Mesenchymal stem cell (in vitro differentiated cells and primary cell): Measurements from ENCODE around the gene L3MBTL1.

Source experiments
- DNase-seq: peaks from one replicate; pipeline ENCODE4 v3.0.0-alpha.2; 2013
- H2AFZ ChIP-seq: one replicate; pipeline ENCODE4 v1.6.1; 2013; ENCODE audit warnings: low read depth, mild to moderate bottlenecking, control low read depth, inconsistent platforms, low read length, moderate library complexity
- H2AK5ac ChIP-seq: 2 replicates; pipeline ENCODE4 v1.6.1; 2013; ENCODE audit warnings: low read length, moderate library complexity, mild to moderate bottlenecking, inconsistent platforms; ENCODE audit not compliant: severe bottlenecking
- H2BK120ac ChIP-seq: one replicate; pipeline ENCODE4 v1.6.1; 2013; ENCODE audit warnings: low read depth, mild to moderate bottlenecking, inconsistent platforms, low read length, moderate library complexity
- H2BK12ac ChIP-seq, 2 experiments: one replicate each; pipeline ENCODE4 v1.6.1; 2013; ENCODE audit warnings: inconsistent platforms in 2 of 2, low read length in 2 of 2, mild to moderate bottlenecking in 2 of 2, moderate library complexity in 2 of 2, control low read depth in 1 of 2
- H2BK15ac ChIP-seq: one replicate; pipeline ENCODE4 v1.6.1; 2013; ENCODE audit warnings: mild to moderate bottlenecking, low read depth, inconsistent platforms; ENCODE audit not compliant: poor library complexity, severe bottlenecking
- H2BK5ac ChIP-seq: 2 replicates; pipeline ENCODE4 v1.6.1; 2013; ENCODE audit warnings: low read depth, mild to moderate bottlenecking, low read length, control low read depth, inconsistent platforms; ENCODE audit not compliant: poor library complexity, severe bottlenecking
- H3K14ac ChIP-seq, 2 experiments: one replicate each; pipeline ENCODE4 v1.6.1; 2013; ENCODE audit warnings: inconsistent platforms in 2 of 2, low read length in 2 of 2, control low read depth in 1 of 2, mild to moderate bottlenecking in 1 of 2, moderate library complexity in 1 of 2
- H3K18ac ChIP-seq, 2 experiments: one replicate each; pipeline ENCODE4 v1.6.1; 2013; ENCODE audit warnings: inconsistent platforms in 2 of 2, low read length in 2 of 2, control low read depth in 1 of 2, low read depth in 1 of 2, mild to moderate bottlenecking in 1 of 2
- H3K23ac ChIP-seq, 2 experiments: one replicate each; pipeline ENCODE4 v1.6.1; 2013; ENCODE audit warnings: inconsistent platforms in 2 of 2, low read length in 2 of 2, mild to moderate bottlenecking in 2 of 2, moderate library complexity in 2 of 2, control low read depth in 1 of 2
- H3K27ac ChIP-seq: 2 replicates; pipeline ENCODE4 v1.5.1; 2013; ENCODE audit warnings: mild to moderate bottlenecking, moderate library complexity, low read length, control low read depth, inconsistent platforms; ENCODE audit not compliant: poor library complexity, severe bottlenecking
- H3K27me3 ChIP-seq, 2 experiments: 2 replicates each; pipeline versions ENCODE4 v1.6.1 to v1.7.0; 2013; ENCODE audit warnings: low read length in 2 of 2, mild to moderate bottlenecking in 2 of 2, moderate library complexity in 2 of 2, control low read depth in 1 of 2, inconsistent platforms in 1 of 2; ENCODE audit not compliant: control insufficient read depth in 1 of 2, insufficient read depth in 1 of 2
- H3K36me3 ChIP-seq, 2 experiments: 2 replicates each; pipeline versions ENCODE4 v1.6.1 to v1.7.0; 2013; ENCODE audit warnings: low read length in 2 of 2, control low read depth in 1 of 2, inconsistent platforms in 1 of 2, low read depth in 1 of 2, mild to moderate bottlenecking in 1 of 2; ENCODE audit not compliant: insufficient read depth in 2 of 2, control insufficient read depth in 1 of 2
- H3K4ac ChIP-seq, 2 experiments: one replicate each; pipeline ENCODE4 v1.6.1; 2013; ENCODE audit warnings: inconsistent platforms in 2 of 2, low read length in 2 of 2, mild to moderate bottlenecking in 2 of 2, moderate library complexity in 2 of 2, control low read depth in 1 of 2, low read depth in 1 of 2
- H3K4me1 ChIP-seq: 2 replicates; pipeline ENCODE4 v1.6.1; 2013; ENCODE audit warnings: low read depth, low read length, control low read depth; ENCODE audit not compliant: control insufficient read depth, insufficient read depth
- H3K4me2 ChIP-seq: 2 replicates; pipeline ENCODE4 v1.6.1; 2013; ENCODE audit warnings: low read length, mild to moderate bottlenecking, inconsistent platforms; ENCODE audit not compliant: poor library complexity, severe bottlenecking
- H3K4me3 ChIP-seq, 2 experiments: 2 replicates each; pipeline versions ENCODE4 v1.5.1 to v1.7.0; 2013; ENCODE audit warnings: low read length in 2 of 2, mild to moderate bottlenecking in 2 of 2, control low read depth in 1 of 2, low read depth in 1 of 2; ENCODE audit not compliant: insufficient read depth in 1 of 2
- H3K79me1 ChIP-seq: replicated peaks from 2 replicates; pipeline ENCODE4 v1.6.1; 2013; ENCODE audit warnings: mild to moderate bottlenecking, control low read depth, low read length, inconsistent platforms; ENCODE audit not compliant: poor library complexity, severe bottlenecking
- H3K9ac ChIP-seq: 2 replicates; pipeline ENCODE4 v1.7.0; 2013; ENCODE audit warnings: mild to moderate bottlenecking, low read length, moderate library complexity
- H3K9me3 ChIP-seq: 2 replicates; pipeline ENCODE4 v1.7.0; 2013; ENCODE audit warnings: mild to moderate bottlenecking, low read length; ENCODE audit not compliant: control insufficient read depth
- H4K8ac ChIP-seq: one replicate; pipeline ENCODE4 v1.6.1; 2013; ENCODE audit warnings: inconsistent platforms, mild to moderate bottlenecking, low read length, moderate library complexity
- H4K91ac ChIP-seq: one replicate; pipeline ENCODE4 v1.6.1; 2013; ENCODE audit warnings: mild to moderate bottlenecking, low read length, inconsistent platforms
- WGBS: methylation state at CpG from one replicate; pipeline ENCODE4 v1.1.7; 2013; ENCODE audit warnings: mixed read lengths; 5-methylcytosine and 5-hydroxymethylcytosine counted together

L3MBTL1 gene

GRCh38 chr20:43460172-43460829 lies 47.2 kb upstream of the L3MBTL1 start:
- no peak overlapping the region for H4K8ac ChIP-seq
- H3K27me3 ChIP-seq, result no peaks in the 10 kb centered on the region
- H3K4me1 ChIP-seq, result peaks cover 4% of the 10 kb centered on the region
- no peak overlapping the region for H2BK15ac ChIP-seq
- H3K36me3 ChIP-seq, result peaks cover 15 to 65% of the 10 kb centered on the region in 2 experiments
- H3K18ac ChIP-seq, result no peak overlapping the region
- H3K9me3 ChIP-seq, result no peaks in the 10 kb centered on the region
- no peak overlapping the region for H3K4ac ChIP-seq
- H2AK5ac ChIP-seq, result no peak overlapping the region
- DNase-seq, result no peak
- H3K79me1 ChIP-seq, result peaks cover 6% of the 10 kb centered on the region
- no peak overlapping the region for H3K4me3 ChIP-seq
- 97% methylated on average over 23 of the region's 23 CpGs for WGBS
- no peak overlapping the region for H3K27ac ChIP-seq
- H2BK120ac ChIP-seq, result no peak overlapping the region
- no peak overlapping the region for H3K4me2 ChIP-seq
- H3K14ac ChIP-seq, result no peak overlapping the region
- H3K23ac ChIP-seq, result no peak overlapping the region
- H2BK12ac ChIP-seq, result no peak overlapping the region
- no peak overlapping the region for H2BK5ac ChIP-seq
- H2AFZ ChIP-seq, result no peak overlapping the region
- no peak overlapping the region for H3K9ac ChIP-seq
- H4K91ac ChIP-seq, result no peak overlapping the region

GRCh38 chr20:43460830-43461200 lies 46.7 kb upstream of the L3MBTL1 start:
- Histone ChIP-seq H3K4ac (no peak overlapping the region), H3K18ac (no peak overlapping the region), H3K36me3 (peaks cover 20 to 70% of the 10 kb centered on the region in 2 experiments), H3K27me3 (no peaks in the 10 kb centered on the region), H4K91ac (no peak overlapping the region), H3K4me2 (no peak overlapping the region), H4K8ac (no peak overlapping the region), H2AK5ac (no peak overlapping the region), H3K14ac (no peak overlapping the region), H3K9me3 (no peaks in the 10 kb centered on the region), H2BK15ac (no peak overlapping the region), H3K4me1 (peaks cover 5% of the 10 kb centered on the region), H2BK120ac (no peak overlapping the region), H3K27ac (no peak overlapping the region), H3K23ac (no peak overlapping the region), H2BK12ac (no peak overlapping the region), H3K4me3 (no peak overlapping the region), H3K79me1 (peaks cover 9% of the 10 kb centered on the region), H2BK5ac (no peak overlapping the region), H3K9ac (no peak overlapping the region), H2AFZ (no peak overlapping the region)
- WGBS, result 97% methylated on average over 10 of the region's 10 CpGs
- DNase-seq, result no peak

GRCh38 chr20:43461894-43462659 lies 45.4 kb upstream of the L3MBTL1 start:
- Histone ChIP-seq H4K91ac (no peak overlapping the region), H2BK15ac (no peak overlapping the region), H2AFZ (no peak overlapping the region), H3K9me3 (no peaks in the 10 kb centered on the region), H3K4me1 (peaks cover 5% of the 10 kb centered on the region), H3K23ac (no peak overlapping the region), H4K8ac (no peak overlapping the region), H3K4me2 (no peak overlapping the region), H3K9ac (peak overlapping the region; percentile 52), H3K4me3 (no peak overlapping the region), H3K4ac (no peak overlapping the region), H3K27ac (no peak overlapping the region), H3K18ac (no peak overlapping the region), H3K36me3 (peaks cover 29 to 82% of the 10 kb centered on the region in 2 experiments), H2AK5ac (no peak overlapping the region), H2BK12ac (no peak overlapping the region), H3K14ac (no peak overlapping the region), H3K27me3 (no peaks in the 10 kb centered on the region), H3K79me1 (peaks cover 14% of the 10 kb centered on the region), H2BK120ac (no peak overlapping the region), H2BK5ac (no peak overlapping the region)
- 97% methylated on average over 3 of the region's 3 CpGs for WGBS
- DNase-seq, result no peak

- H3K23ac ChIP-seq, result no peak overlapping the region
- H3K36me3 ChIP-seq, result peaks cover 31 to 91% of the 10 kb centered on the region in 2 experiments
- no peaks in the 10 kb centered on the region for H3K27me3 ChIP-seq
- no peak overlapping the region for H3K18ac ChIP-seq
- H3K27ac ChIP-seq, result no peak overlapping the region
- H3K79me1 ChIP-seq, result peaks cover 14% of the 10 kb centered on the region
- H2BK5ac ChIP-seq, result no peak overlapping the region
- H2BK12ac ChIP-seq, result no peak overlapping the region
- no peak overlapping the region for H3K14ac ChIP-seq
- no peak overlapping the region for H3K4me2 ChIP-seq
- DNase-seq, result no peak
- no peak overlapping the region for H2AK5ac ChIP-seq
- no peaks in the 10 kb centered on the region for H3K9me3 ChIP-seq
- H3K9ac ChIP-seq, result peak overlapping the region; percentile 30
- 94% methylated on average over 2 of the region's 4 CpGs for WGBS
- no peak overlapping the region for H4K91ac ChIP-seq
- no peak overlapping the region for H4K8ac ChIP-seq
- no peak overlapping the region for H3K4ac ChIP-seq
- H3K4me1 ChIP-seq, result peaks cover 5% of the 10 kb centered on the region
- no peak overlapping the region for H2AFZ ChIP-seq
- H3K4me3 ChIP-seq, result no peak overlapping the region
- H2BK15ac ChIP-seq, result no peak overlapping the region
- no peak overlapping the region for H2BK120ac ChIP-seq
Measured at GRCh38 chr20:43462660-43463526, 44.6 kb upstream of the L3MBTL1 start.
